ENCODE measurements around the gene C1orf116. TPM values are rescaled to one million over a fixed set of nuclear protein-coding genes. Genes with fewer than 3 reads are reported as not detected.

Gene C1orf116
- polyA plus RNA-seq, 1 of the 3 experiments (the other 2 are of a cell fraction), result 0.02 TPM

GRCh38 chr1:207031632-207032264 lies 808 bp downstream of the C1orf116 start:
- Histone ChIP-seq H3K4me1 (ENCODE audit: control insufficient read depth in 1 of 2, insufficient read depth in 2 of 2, low read depth in 1 of 2, low read length in 1 of 2) (peaks cover 0 to 10% of the 10 kb centered on the region in 2 experiments; a peak in 3 of 4 replicates), H3K4me3 (ENCODE audit: low read depth in 2 of 2, low read length in 1 of 2) (no peak overlapping the region), H3K9me2 (no peaks in the 10 kb centered on the region), H3F3A (replicated peaks; ENCODE audit: insufficient read depth) (no peaks in the 10 kb centered on the region), H3K79me2 (ENCODE audit: insufficient read depth) (no peaks in the 10 kb centered on the region), H3K27ac (ENCODE audit: low read depth in 2 of 2, low read length in 1 of 2) (no peak overlapping the region), H3K4me2 (no peak overlapping the region), H2AFZ (ENCODE audit: low read depth) (no peak overlapping the region), H3K36me3 (replicated peaks in 1 of 2; ENCODE audit: control insufficient read depth in 1 of 2, insufficient read depth in 2 of 2, low read length in 1 of 2) (no peaks in the 10 kb centered on the region), H4K20me1 (ENCODE audit: insufficient read depth) (no peaks in the 10 kb centered on the region), H3K9ac (no peak overlapping the region), H3K9me3 (no peaks in the 10 kb centered on the region), H3K27me3 (ENCODE audit: insufficient read depth) (no peaks in the 10 kb centered on the region)
- TF ChIP-seq RXRA (IDR thresholded peaks at IDR 0.05; ENCODE audit: borderline replicate concordance, low read depth), result no peak
- TF ChIP-seq EZH2phosphoT487 (IDR thresholded peaks at IDR 0.05; ENCODE audit: borderline replicate concordance, low read depth), result no peak
- TF ChIP-seq SMC3 (IDR thresholded peaks at IDR 0.05; ENCODE audit: low read depth, low read length), result no peak
- no peak for TF ChIP-seq SIN3A (IDR thresholded peaks at IDR 0.05; ENCODE audit: borderline replicate concordance, low read depth, low read length)
- no peak for TF ChIP-seq GABPA (IDR thresholded peaks at IDR 0.05; ENCODE audit: low read depth)
- TF ChIP-seq MXI1 (IDR thresholded peaks at IDR 0.05; ENCODE audit: low read depth, low read length), result no peak
- TF ChIP-seq RAD21 (IDR thresholded peaks at IDR 0.05; ENCODE audit: low read length), result no peak
- TF ChIP-seq FOXM1 (IDR thresholded peaks at IDR 0.05; ENCODE audit: low read depth), result no peak
- no peak for TF ChIP-seq USF2 (IDR thresholded peaks at IDR 0.05; ENCODE audit: borderline replicate concordance, low read depth, low read length)
- TF ChIP-seq YY1 (IDR thresholded peaks at IDR 0.05; ENCODE audit: low read depth), result no peak
- TF ChIP-seq EP300 (IDR thresholded peaks at IDR 0.05; ENCODE audit: borderline replicate concordance in 1 of 2, low read depth in 1 of 2, low read length in 1 of 2), result no peak
- no peak for TF ChIP-seq NFIC (IDR thresholded peaks at IDR 0.05; ENCODE audit: borderline replicate concordance)
- no peak for TF ChIP-seq RFX5 (IDR thresholded peaks at IDR 0.05; ENCODE audit: low read length)
- no peak for TF ChIP-seq MEF2A (IDR thresholded peaks at IDR 0.05; ENCODE audit: borderline replicate concordance, low read depth)
- TF ChIP-seq POLR2AphosphoS5 (IDR thresholded peaks at IDR 0.05; ENCODE audit: low read depth, low read length), result no peak
- no peak for TF ChIP-seq TAF1 (IDR thresholded peaks at IDR 0.05; ENCODE audit: borderline replicate concordance, low read depth, low read length)
- TF ChIP-seq USF1 (IDR thresholded peaks at IDR 0.05; ENCODE audit: borderline replicate concordance, low read depth), result no peak
- TF ChIP-seq TCF12 (IDR thresholded peaks at IDR 0.05), result no peak
- 12% methylated on average over 7 of the region's 7 CpGs for WGBS (ENCODE audit: low lambda C conversion rate)
- CTCF ChIA-PET, result interaction anchor here (1.2 kb wide), 1 partner anchor 12 kb away, joined by 4 read pairs; no protein-coding TSS in a partner anchor
- DNase-seq, result no peak
- POLR2A ChIA-PET, result no interaction called here

GRCh38 chr1:207031016-207031415 lies 1.5 kb downstream of the C1orf116 start:
- ChIA-PET POLR2A (no interaction called here), CTCF (no interaction called here)
- Histone ChIP-seq H4K20me1 (ENCODE audit: insufficient read depth) (no peaks in the 10 kb centered on the region), H2AFZ (ENCODE audit: low read depth) (no peak overlapping the region), H3K36me3 (replicated peaks in 1 of 2; ENCODE audit: control insufficient read depth in 1 of 2, insufficient read depth in 2 of 2, low read length in 1 of 2) (no peaks in the 10 kb centered on the region), H3K9me3 (no peaks in the 10 kb centered on the region), H3K27ac (ENCODE audit: low read depth in 2 of 2, low read length in 1 of 2) (no peak overlapping the region), H3K27me3 (ENCODE audit: insufficient read depth) (no peaks in the 10 kb centered on the region), H3K4me3 (ENCODE audit: low read depth in 2 of 2, low read length in 1 of 2) (no peak overlapping the region), H3K79me2 (ENCODE audit: insufficient read depth) (no peaks in the 10 kb centered on the region), H3K9ac (no peak overlapping the region), H3K4me2 (no peak overlapping the region), H3F3A (replicated peaks; ENCODE audit: insufficient read depth) (peaks cover 7% of the 10 kb centered on the region), H3K9me2 (no peaks in the 10 kb centered on the region), H3K4me1 (ENCODE audit: control insufficient read depth in 1 of 2, insufficient read depth in 2 of 2, low read depth in 1 of 2, low read length in 1 of 2) (peaks cover 0 to 17% of the 10 kb centered on the region in 2 experiments)
- DNase-seq, result no peak
- 0% methylated on average over 1 of the region's 1 CpG for WGBS (ENCODE audit: low lambda C conversion rate)
- TF ChIP-seq IRF3 (IDR thresholded peaks at IDR 0.05; ENCODE audit: low read depth, low read length) (no peak), USF2 (IDR thresholded peaks at IDR 0.05; ENCODE audit: borderline replicate concordance, low read depth, low read length) (no peak), CHD2 (IDR thresholded peaks at IDR 0.05; ENCODE audit: low read length, partially characterized antibody) (no peak), PBX3 (IDR thresholded peaks at IDR 0.05) (no peak), YY1 (IDR thresholded peaks at IDR 0.05; ENCODE audit: low read depth) (no peak), USF1 (IDR thresholded peaks at IDR 0.05; ENCODE audit: borderline replicate concordance, low read depth) (no peak), SMC3 (IDR thresholded peaks at IDR 0.05; ENCODE audit: low read depth, low read length) (no peak), ELF1 (IDR thresholded peaks at IDR 0.05) (no peak)

Measured in SK-N-SH (cell line).